Measurements from ENCODE around the gene IL10. TPM values are rescaled to one million over a fixed set of nuclear protein-coding genes. Genes with fewer than 3 reads are reported as not detected.

Gene IL10
- total and polyA plus RNA-seq, 2 donors from 2014 or later = 0.49 to 2.5 TPM

DNA sequence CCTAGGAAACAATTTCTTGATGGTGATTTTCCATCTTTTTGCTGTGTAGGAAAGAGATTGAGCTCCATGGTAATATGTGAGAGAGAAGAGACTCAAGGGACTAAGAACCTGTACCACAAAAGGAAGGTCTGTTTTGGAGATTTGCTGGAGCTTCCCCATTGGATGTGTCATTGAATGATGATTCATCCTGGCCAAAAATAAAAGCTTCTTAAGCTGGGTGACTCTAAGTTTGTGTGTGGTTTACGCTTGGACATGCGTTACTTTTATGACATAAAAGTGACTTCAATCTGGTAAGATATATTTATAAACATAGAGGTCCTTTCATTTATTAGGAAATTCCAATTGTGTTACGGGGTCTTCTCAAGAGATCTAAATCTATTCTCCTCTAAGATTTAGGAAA, 19.2 kb downstream of the IL10 start:
- TF ChIP-seq CTCF (IDR thresholded peaks at IDR 0.05; ENCODE audit: borderline replicate concordance, extremely low read depth, insufficient read depth) = no peak
- DNase-seq = no peak
- FAIRE-seq = no peak
- H3K4me3 ChIP-seq (ENCODE audit: low read length in 3 of 3) = no peak overlapping the region
- no peaks in the 10 kb centered on the region for H3K27me3 ChIP-seq (ENCODE audit: control insufficient read depth, insufficient read depth, low read length)
- no peak overlapping the region for H3K27ac ChIP-seq (ENCODE audit: low read depth in 2 of 2, low read length in 2 of 2)
- H3K4me1 ChIP-seq (ENCODE audit: control insufficient read depth in 2 of 3, insufficient read depth in 2 of 3, low read depth in 1 of 3, low read length in 3 of 3) = peaks cover 0 to 4% (median 0%) of the 10 kb centered on the region in 3 donors
- H3K9me3 ChIP-seq (ENCODE audit: control insufficient read depth in 2 of 3, insufficient read depth in 1 of 3, low read length in 3 of 3) = no peaks in the 10 kb centered on the region
- H3K9ac ChIP-seq (ENCODE audit: low read length in 3 of 3) = no peak overlapping the region
- no peaks in the 10 kb centered on the region for H3K36me3 ChIP-seq (ENCODE audit: control insufficient read depth in 2 of 3, insufficient read depth in 3 of 3, low read length in 3 of 3)
- intact Hi-C loops (cut with DNase I) = no loop called here

- TF ChIP-seq CTCF (IDR thresholded peaks at IDR 0.05; ENCODE audit: borderline replicate concordance, extremely low read depth, insufficient read depth) = no peak
Observed at GRCh38 chr1:206752481-206752880, 19.8 kb downstream of the IL10 start.

DNA sequence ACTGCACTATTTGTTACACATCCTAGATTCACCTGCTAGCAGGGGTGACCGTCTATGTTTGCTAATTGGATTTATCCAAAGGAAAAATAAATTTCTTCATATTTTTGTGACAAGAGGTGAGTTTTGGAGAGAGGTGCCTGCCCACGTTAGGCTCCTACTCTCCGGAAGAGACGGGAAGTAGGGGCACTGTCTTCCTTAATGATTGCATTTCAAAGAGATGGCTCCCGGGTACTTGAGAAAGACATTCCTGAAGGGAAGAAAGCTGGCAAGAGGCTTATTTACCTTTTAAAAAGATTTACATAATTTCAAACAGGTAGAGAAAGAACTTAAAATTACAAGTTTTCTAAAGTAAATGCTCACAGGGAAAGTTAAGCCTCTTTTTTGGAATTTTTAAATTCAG, 20.4 kb downstream of the IL10 start:
- H3K9me3 ChIP-seq (ENCODE audit: control insufficient read depth in 2 of 3, insufficient read depth in 1 of 3, low read length in 3 of 3) = no peaks in the 10 kb centered on the region
- H3K27ac ChIP-seq (ENCODE audit: low read depth in 2 of 2, low read length in 2 of 2) = no peak overlapping the region
- no peak overlapping the region for H3K4me3 ChIP-seq (ENCODE audit: low read length in 3 of 3)
- peaks cover 0 to 4% (median 0%) of the 10 kb centered on the region in 3 donors for H3K4me1 ChIP-seq (ENCODE audit: control insufficient read depth in 2 of 3, insufficient read depth in 2 of 3, low read depth in 1 of 3, low read length in 3 of 3)
- FAIRE-seq (no peak), DNase-seq (no peak)
- H3K27me3 ChIP-seq (ENCODE audit: control insufficient read depth, insufficient read depth, low read length) = no peaks in the 10 kb centered on the region
- no peak overlapping the region for H3K9ac ChIP-seq (ENCODE audit: low read length in 3 of 3)
- no peaks in the 10 kb centered on the region for H3K36me3 ChIP-seq (ENCODE audit: control insufficient read depth in 2 of 3, insufficient read depth in 3 of 3, low read length in 3 of 3)
- intact Hi-C loops (cut with DNase I) = no loop called here
- no peak for TF ChIP-seq CTCF (IDR thresholded peaks at IDR 0.05; ENCODE audit: borderline replicate concordance, extremely low read depth, insufficient read depth)

More at GRCh38 chr1:206752481-206752880, 19.8 kb downstream of the IL10 start:
- Histone ChIP-seq H3K27me3 (ENCODE audit: control insufficient read depth, insufficient read depth, low read length) (no peaks in the 10 kb centered on the region), H3K9ac (ENCODE audit: low read length in 3 of 3) (no peak overlapping the region), H3K4me3 (ENCODE audit: low read length in 3 of 3) (no peak overlapping the region), H3K27ac (ENCODE audit: low read depth in 2 of 2, low read length in 2 of 2) (no peak overlapping the region), H3K36me3 (ENCODE audit: control insufficient read depth in 2 of 3, insufficient read depth in 3 of 3, low read length in 3 of 3) (no peaks in the 10 kb centered on the region), H3K4me1 (ENCODE audit: control insufficient read depth in 2 of 3, insufficient read depth in 2 of 3, low read depth in 1 of 3, low read length in 3 of 3) (peaks cover 0 to 4% (median 0%) of the 10 kb centered on the region in 3 donors), H3K9me3 (ENCODE audit: control insufficient read depth in 2 of 3, insufficient read depth in 1 of 3, low read length in 3 of 3) (no peaks in the 10 kb centered on the region)
- no peak for DNase-seq
- intact Hi-C loops (cut with DNase I) = no loop called here
- FAIRE-seq = no peak

Data from kidney (tissue), 14 donors.